ENCODE measurements around the gene ACTL8.

- TF ChIP-seq CTCF (IDR thresholded peaks at IDR 0.05) (no peak), POLR2AphosphoS5 (IDR thresholded peaks at IDR 0.05; ENCODE audit: low read depth, low read length) (no peak), REST (IDR thresholded peaks at IDR 0.05; ENCODE audit: insufficient read depth in 1 of 2, low read depth in 2 of 2, low read length in 1 of 2) (no peak), TCF7L2 (IDR thresholded peaks at IDR 0.05; ENCODE audit: low read depth, low read length) (no peak), SIN3A (IDR thresholded peaks at IDR 0.05; ENCODE audit: borderline replicate concordance, insufficient read depth, low read depth, low read length) (no peak)
Measured at GRCh38 chr1:17810668-17811067, 55.5 kb downstream of the ACTL8 start.

All from Panc1 (cell line).